Gastroesophageal sphincter (tissue), 4 donors: ENCODE results near the gene JAGN1. TPM values are rescaled to one million over a fixed set of nuclear protein-coding genes. Genes with fewer than 3 reads are reported as not detected.

Experiments
- ATAC-seq: fragments of 150-250 bp; one replicate; pipeline ENCODE4 v1.9.1; 2016; ENCODE audit warnings: mild to moderate bottlenecking, moderate library complexity
- H3K27ac ChIP-seq, 4 donors: fragments of 200-600 bp; sonication (generic) in 3 of 4; 1 replicate in 3 of 4; 2 replicates in 1 of 4; pipeline ENCODE4 v1.5.1; 2016 to 2019
- H3K27me3 ChIP-seq: fragments of 200-600 bp; sonication (generic); one replicate; pipeline ENCODE4 v1.5.1; 2019
- H3K36me3 ChIP-seq, 2 donors: fragments of 200-600 bp; sonication (generic); one replicate each; pipeline ENCODE4 v1.5.1; 2019; ENCODE audit warnings: control low read depth in 1 of 2
- H3K4me1 ChIP-seq, 3 donors: fragments of 200-600 bp; sonication (generic); 1 replicate in 2 of 3; 2 replicates in 1 of 3; pipeline ENCODE4 v1.5.1; 2016 to 2019; ENCODE audit warnings: control low read depth in 2 of 3
- H3K4me3 ChIP-seq, 2 donors: fragments of 200-600 bp; sonication (generic); one replicate each; pipeline ENCODE4 v1.5.1; 2019; ENCODE audit warnings: mild to moderate bottlenecking in 1 of 2, moderate library complexity in 1 of 2
- H3K9me3 ChIP-seq, 3 donors: fragments of 200-600 bp; sonication (generic); one replicate each; pipeline ENCODE4 v1.5.1; 2017 to 2019; ENCODE audit warnings: control low read depth in 2 of 3
- CTCF ChIP-seq, 4 experiments: fragments of 200-600 bp in 2 of 4; fragments of 450-650 bp in 2 of 4; sonication (generic) in 1 of 4; IDR thresholded peaks; one replicate each; pipeline ENCODE4 v1.5.1; 2017 to 2019; ENCODE audit warnings: antibody characterized with exemption in 4 of 4, mild to moderate bottlenecking in 2 of 4, moderate library complexity in 2 of 4
- EP300 ChIP-seq: sonication (generic); formaldehyde crosslinking; IDR thresholded peaks from one replicate; pipeline ENCODE4 v1.6.1; 2017; ENCODE audit warnings: antibody characterized with exemption, mild to moderate bottlenecking
- POLR2A ChIP-seq, 2 donors: fragments of 450-650 bp; IDR thresholded peaks; one replicate each; pipeline ENCODE4 v1.6.1; 2017; ENCODE audit warnings: antibody characterized with exemption in 2 of 2, mild to moderate bottlenecking in 2 of 2, moderate library complexity in 1 of 2
- POLR2AphosphoS5 ChIP-seq: sonication (generic); formaldehyde crosslinking; IDR thresholded peaks from one replicate; pipeline ENCODE4 v1.6.1; 2017; ENCODE audit warnings: antibody characterized with exemption
- WGBS, 2 donors: methylation state at CpG; one replicate each; pipeline ENCODE4 v1.1.5; 2018; ENCODE audit warnings: low coverage in 1 of 2; 5-methylcytosine and 5-hydroxymethylcytosine counted together
- small RNA-seq, 4 donors: library from RNA; depleted of rRNA; stranded (forward); fragments of <200 nt; gene quantifications; one replicate each; pipeline ENCODE3, GENCODE V24; 2016
- total RNA-seq, 4 donors: library from RNA; depleted of rRNA; stranded (reverse); fragments of >200 nt; gene quantifications; one replicate each; pipeline ENCODE4 v1.1.0, GENCODE V29; 2016

JAGN1 gene
- total RNA-seq, 4 donors from 2014 or later = 23.4 to 39.3 (median 31.7) TPM

GRCh38 chr3:9942934-9943690 lies 52.7 kb downstream of the JAGN1 start:
- TF ChIP-seq POLR2A (IDR thresholded peaks at IDR 0.05) = no peak
- no peak for TF ChIP-seq CTCF (IDR thresholded peaks at IDR 0.05)
- no peak for TF ChIP-seq EP300
- TF ChIP-seq POLR2AphosphoS5 = no peak
- 67 to 84% methylated on average over 3 to 5 of the region's 11 CpGs for WGBS, 2 donors
- Histone ChIP-seq H3K36me3 (peaks cover 0 to 44% of the 10 kb centered on the region in 2 donors), H3K27me3 (no peaks in the 10 kb centered on the region), H3K4me3 (no peak overlapping the region), H3K27ac (no peak overlapping the region), H3K4me1 (peaks cover 0 to 29% (median 8%) of the 10 kb centered on the region in 3 donors), H3K9me3 (no peaks in the 10 kb centered on the region)
- ATAC-seq = no peak

Small RNA genes within 50 kb of the gene (small RNA-seq; reads per million reads assigned to genes)
- 0 reads per million in 4 donors for gene RNU6-882P

Other genes starting within 250 kb of the JAGN1 start
- gene MTMR14, start 241.1 kb upstream of the JAGN1 start, total RNA-seq = 10 to 100 TPM; 17.3 to 25.3 (median 24.2) TPM
- 1 to 10 TPM in 1 of 4 donors, not detected in 3; 1.1 TPM for gene CPNE9, start 186.8 kb upstream of the JAGN1 start, total RNA-seq
- 10 to 100 TPM; 18.0 to 25.4 (median 21.6) TPM for gene BRPF1, start 158.9 kb upstream of the JAGN1 start, total RNA-seq
- 10 to 100 TPM; 22.1 to 33.8 (median 25.9) TPM for gene OGG1, start 140.7 kb upstream of the JAGN1 start, total RNA-seq
- gene CAMK1, start 120.7 kb upstream of the JAGN1 start, total RNA-seq = 10 to 100 TPM; 54.5 to 81.3 (median 69.7) TPM
- gene TADA3, start 98.1 kb upstream of the JAGN1 start, total RNA-seq = 10 to 100 TPM; 54.6 to 82.2 (median 66.0) TPM
- 100 to 1,000 TPM; 157 to 203 (median 171) TPM for gene ARPC4, start 97.5 kb upstream of the JAGN1 start, total RNA-seq
- gene TTLL3, start 80.3 kb upstream of the JAGN1 start, total RNA-seq = 10 to 100 TPM in 3 of 4 donors, 1 to 10 TPM in 1; 6.2 to 71.3 (median 29.5) TPM
- gene RPUSD3, start 46.6 kb upstream of the JAGN1 start, total RNA-seq = 10 to 100 TPM; 23.7 to 43.1 (median 32.6) TPM
- 10 to 100 TPM in 1 of 4 donors, 1 to 10 TPM in 1, under 1 TPM in 1, not detected in 1; 0.35 to 12.4 (median 1.6) TPM for gene CIDEC, start 10.4 kb upstream of the JAGN1 start, total RNA-seq
- gene IL17RE, start 12.2 kb downstream of the JAGN1 start, total RNA-seq = under 1 TPM; 0.47 to 0.85 (median 0.79) TPM
- gene IL17RC, start 26.5 kb downstream of the JAGN1 start, total RNA-seq = 10 to 100 TPM; 31.0 to 64.0 (median 52.8) TPM
- 10 to 100 TPM; 54.3 to 80.0 (median 64.6) TPM for gene CRELD1, start 43.2 kb downstream of the JAGN1 start, total RNA-seq
- gene PRRT3, start 61.8 kb downstream of the JAGN1 start, total RNA-seq = 1 to 10 TPM; 1.3 to 3.6 (median 2.7) TPM
- 10 to 100 TPM; 38.8 to 81.6 (median 73.9) TPM for gene EMC3, start 96.2 kb downstream of the JAGN1 start, total RNA-seq
- 1 to 10 TPM in 3 of 4 donors, under 1 TPM in 1; 0.96 to 7.3 (median 4.1) TPM for gene FANCD2, start 135.8 kb downstream of the JAGN1 start, total RNA-seq
- gene FANCD2OS, start 217.6 kb downstream of the JAGN1 start, total RNA-seq = under 1 TPM in 1 of 4 donors, not detected in 3; 0.77 TPM
- 100 to 1,000 TPM; 121 to 155 (median 139) TPM for gene BRK1, start 225.1 kb downstream of the JAGN1 start, total RNA-seq